Transverse colon (tissue), 4 donors: ENCODE results near the gene NADK2. TPM values are rescaled to one million over a fixed set of nuclear protein-coding genes. Genes with fewer than 3 reads are reported as not detected.

ENCODE experiments used
- DNase-seq: peaks from one replicate; pipeline ENCODE4 v3.0.0-alpha.2; 2019
- H3K27ac ChIP-seq, 4 donors: fragments of 200-600 bp; sonication (generic); 2 replicates each; pipeline ENCODE4 v1.5.1; 2016 to 2018; ENCODE audit warnings: inconsistent platforms in 4 of 4
- H3K27me3 ChIP-seq: fragments of 200-600 bp; sonication (generic); 2 replicates; pipeline ENCODE4 v1.5.1; 2017; ENCODE audit warnings: inconsistent platforms
- H3K36me3 ChIP-seq, 4 donors: fragments of 200-600 bp; sonication (generic); 2 replicates each; pipeline ENCODE4 v1.5.1; 2017 to 2019; ENCODE audit warnings: inconsistent platforms in 4 of 4
- H3K4me1 ChIP-seq, 4 donors: fragments of 200-600 bp; sonication (generic); 2 replicates each; pipeline ENCODE4 v1.5.1; 2017 to 2020; ENCODE audit warnings: inconsistent platforms in 4 of 4
- H3K4me3 ChIP-seq, 4 donors: fragments of 200-600 bp; sonication (generic); 1 replicate in 1 of 4; 2 replicates in 3 of 4; pipeline versions ENCODE4 v1.5.1 to v1.6.1; 2017 to 2019; ENCODE audit warnings: inconsistent platforms in 4 of 4
- H3K9me3 ChIP-seq, 2 donors: fragments of 200-600 bp; sonication (generic); 2 replicates each; pipeline ENCODE4 v1.5.1; 2017 to 2019; ENCODE audit warnings: inconsistent platforms in 2 of 2
- EP300 ChIP-seq: sonication (generic); formaldehyde crosslinking; IDR thresholded peaks from one replicate; pipeline ENCODE4 v1.6.1; 2017; ENCODE audit warnings: antibody characterized with exemption, low read depth
- POLR2A ChIP-seq: fragments of 450-650 bp; IDR thresholded peaks from one replicate; pipeline ENCODE4 v1.6.1; 2016; ENCODE audit warnings: antibody characterized with exemption, mild to moderate bottlenecking, moderate library complexity
- POLR2AphosphoS5 ChIP-seq, 3 donors: sonication (generic); formaldehyde crosslinking; IDR thresholded peaks; one replicate each; pipeline ENCODE4 v1.6.1; 2016; ENCODE audit warnings: antibody characterized with exemption in 3 of 3
- WGBS, 2 donors: methylation state at CpG; one replicate each; pipeline ENCODE4 v1.1.5; 2018; ENCODE audit warnings: low coverage in 1 of 2; 5-methylcytosine and 5-hydroxymethylcytosine counted together
- in situ Hi-C, 4 donors: fragments of 200-750 bp; cut with MboI; loops; one replicate each; pipeline versions ENCODE4 v1.15.0 to v1.15.1; 2017; ENCODE audit warnings: low sequenced_read_pairs in 3 of 4, low pct_ligation_motif_present in 1 of 4, low pct_unique_long_range_greater_than_20kb in 1 of 4
- intact Hi-C: fragments of 100-400 bp; cut with DNase I; formaldehyde crosslinking; loops from one replicate; pipeline ENCODE4 v1.15.1; 2023; ENCODE audit warnings: low total_unique reads
- small RNA-seq, 4 donors: library from RNA; depleted of rRNA; stranded (forward); fragments of <200 nt; gene quantifications; one replicate each; pipeline ENCODE3, GENCODE V24; 2016
- total RNA-seq, 4 donors: library from RNA; depleted of rRNA; stranded (reverse); fragments of >200 nt; gene quantifications; one replicate each; pipeline ENCODE4 v1.1.0, GENCODE V29; 2016
- TF ChIP-seq, protein P1 (sequence below), 5 experiments: fragments of 200-600 bp in 3 of 5; fragments of 450-650 bp in 2 of 5; sonication (generic) in 3 of 5; IDR thresholded peaks; 1 replicate in 2 of 5; 2 replicates in 3 of 5; pipeline ENCODE4 v1.5.1; 2016 to 2017; ENCODE audit warnings: antibody characterized with exemption in 5 of 5, inconsistent platforms in 3 of 5, mild to moderate bottlenecking in 2 of 5, moderate library complexity in 1 of 5

NADK2 gene
- total RNA-seq, 4 donors from 2014 or later: 14.6 to 31.4 (median 22.4) TPM

DNA sequence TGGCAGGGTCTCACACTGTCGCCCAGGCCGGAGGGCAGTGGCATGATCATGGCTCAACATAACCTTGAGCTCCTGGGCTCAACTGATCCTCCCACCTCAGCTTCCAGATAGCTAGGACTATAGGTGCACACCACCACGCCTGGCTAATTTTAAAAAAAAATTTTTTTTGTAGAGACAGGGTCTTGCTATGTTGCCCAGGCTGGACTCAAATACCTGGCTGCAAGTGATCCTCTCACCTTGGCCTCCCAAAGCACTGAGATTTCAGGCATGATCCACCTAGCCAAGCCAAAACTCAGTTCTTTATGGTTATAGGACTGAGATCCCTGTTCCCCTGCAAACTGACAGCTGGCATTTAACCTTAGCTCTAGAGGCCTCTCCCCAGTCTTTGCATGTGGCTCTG, 95.3 kb downstream of the NADK2 start:
- H3K27ac ChIP-seq: no peak overlapping the region
- peaks cover 0 to 4% (median 0%) of the 10 kb centered on the region in 4 donors for H3K36me3 ChIP-seq
- H3K9me3 ChIP-seq: no peaks in the 10 kb centered on the region
- TF ChIP-seq, protein P1, sequence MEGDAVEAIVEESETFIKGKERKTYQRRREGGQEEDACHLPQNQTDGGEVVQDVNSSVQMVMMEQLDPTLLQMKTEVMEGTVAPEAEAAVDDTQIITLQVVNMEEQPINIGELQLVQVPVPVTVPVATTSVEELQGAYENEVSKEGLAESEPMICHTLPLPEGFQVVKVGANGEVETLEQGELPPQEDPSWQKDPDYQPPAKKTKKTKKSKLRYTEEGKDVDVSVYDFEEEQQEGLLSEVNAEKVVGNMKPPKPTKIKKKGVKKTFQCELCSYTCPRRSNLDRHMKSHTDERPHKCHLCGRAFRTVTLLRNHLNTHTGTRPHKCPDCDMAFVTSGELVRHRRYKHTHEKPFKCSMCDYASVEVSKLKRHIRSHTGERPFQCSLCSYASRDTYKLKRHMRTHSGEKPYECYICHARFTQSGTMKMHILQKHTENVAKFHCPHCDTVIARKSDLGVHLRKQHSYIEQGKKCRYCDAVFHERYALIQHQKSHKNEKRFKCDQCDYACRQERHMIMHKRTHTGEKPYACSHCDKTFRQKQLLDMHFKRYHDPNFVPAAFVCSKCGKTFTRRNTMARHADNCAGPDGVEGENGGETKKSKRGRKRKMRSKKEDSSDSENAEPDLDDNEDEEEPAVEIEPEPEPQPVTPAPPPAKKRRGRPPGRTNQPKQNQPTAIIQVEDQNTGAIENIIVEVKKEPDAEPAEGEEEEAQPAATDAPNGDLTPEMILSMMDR (IDR thresholded peaks at IDR 0.05): no peak
- TF ChIP-seq POLR2A (no peak), EP300 (no peak), POLR2AphosphoS5 (IDR thresholded peaks at IDR 0.05) (no peak)
- WGBS, 2 donors: 50 to 61% methylated on average over 2 to 3 of the region's 3 CpGs
- DNase-seq: no peak
- no peak overlapping the region for H3K4me3 ChIP-seq
- peaks cover 0 to 14% (median 8%) of the 10 kb centered on the region in 4 donors for H3K4me1 ChIP-seq
- in situ Hi-C loops (no loop called here), intact Hi-C loops (no loop called here)
- H3K27me3 ChIP-seq: no peaks in the 10 kb centered on the region

DNA sequence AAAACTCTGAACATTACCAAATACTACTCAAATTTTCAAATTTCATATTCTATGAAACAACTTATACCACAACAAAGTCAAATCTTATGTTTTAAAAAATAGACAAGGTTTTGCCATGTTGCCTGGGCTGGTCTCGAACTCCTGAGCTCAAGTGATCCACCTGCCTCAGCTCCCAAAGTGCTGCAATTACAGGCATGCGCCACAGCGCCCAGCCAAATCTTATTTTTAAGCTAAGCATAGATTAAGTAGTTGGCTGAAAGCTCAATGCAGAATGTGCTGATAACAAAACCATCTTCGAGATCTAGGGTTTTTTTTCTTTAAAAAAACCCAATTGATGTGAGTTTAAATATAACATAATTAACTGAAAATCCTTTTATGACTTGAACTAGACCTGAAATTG, 96.4 kb downstream of the NADK2 start:
- in situ Hi-C loops: no loop called here
- intact Hi-C loops: no loop called here
- Histone ChIP-seq H3K4me3 (no peak overlapping the region), H3K36me3 (peaks cover 0 to 15% (median 4%) of the 10 kb centered on the region in 4 donors), H3K27me3 (no peaks in the 10 kb centered on the region), H3K9me3 (no peaks in the 10 kb centered on the region), H3K27ac (no peak overlapping the region), H3K4me1 (peaks cover 0 to 7% (median 2%) of the 10 kb centered on the region in 4 donors)
- TF ChIP-seq POLR2AphosphoS5 (IDR thresholded peaks at IDR 0.05) (no peak), POLR2A (no peak)
- WGBS, 2 donors: 94 to 100% methylated on average over 2 to 4 of the region's 4 CpGs
- DNase-seq: no peak

Small RNA genes lying within 50 kb of the gene (small RNA-seq; reads per million reads assigned to genes)
- gene MIR580 (0 to 0.83 (median 0.21) reads per million in 4 donors), gene RNU6-1305P (0 reads per million in 4 donors)

Other genes starting within 250 kb of the NADK2 start
- gene UGT3A2, start 175.0 kb downstream of the NADK2 start, total RNA-seq: under 1 TPM in 1 of 4 donors, not detected in 3; 0.48 TPM
- gene LMBRD2, start 90.0 kb downstream of the NADK2 start, total RNA-seq: 10 to 100 TPM in 2 of 4 donors, 1 to 10 TPM in 2; 5.8 to 18.3 (median 11.3) TPM
- 10 to 100 TPM in 2 of 4 donors, 1 to 10 TPM in 2; 1.1 to 12.4 (median 8.6) TPM for gene SKP2, start 89.8 kb downstream of the NADK2 start, total RNA-seq
- gene RANBP3L, start 60.0 kb upstream of the NADK2 start, total RNA-seq: 1 to 10 TPM in 2 of 4 donors, under 1 TPM in 2; 0.60 to 1.2 (median 0.96) TPM